GM21390 (cell line): ENCODE measurements around the gene GIMAP1.

Experiments
- ATAC-seq: cut with Tn5 transposase; IDR thresholded peaks from one replicate; pipeline ENCODE4 v1.9.1; 2021; ENCODE audit not compliant: unreplicated experiment

Gene GIMAP1

GRCh38 chr7:150745876-150746275, 29.5 kb downstream of the GIMAP1 start:
- ATAC-seq = no peak

GRCh38 chr7:150746921-150747320, 30.5 kb downstream of the GIMAP1 start:
- no peak for ATAC-seq

- ATAC-seq = no peak
These were observed 32.0 kb downstream of the GIMAP1 start for GRCh38 chr7:150748376-150748775.

GRCh38 chr7:150751702-150752101, 35.3 kb downstream of the GIMAP1 start:
- no peak for ATAC-seq

GRCh38 chr7:150753239-150753638, 36.8 kb downstream of the GIMAP1 start:
- no peak for ATAC-seq

- no peak for ATAC-seq
These were observed 37.6 kb downstream of the GIMAP1 start for GRCh38 chr7:150753826-150754603.

GRCh38 chr7:150754951-150755350, 38.5 kb downstream of the GIMAP1 start:
- no peak for ATAC-seq

- no peak for ATAC-seq
These were observed 39.2 kb downstream of the GIMAP1 start for GRCh38 chr7:150755473-150756099.

- ATAC-seq = no peak
These were observed 39.8 kb downstream of the GIMAP1 start for GRCh38 chr7:150756166-150756565.

- no peak for ATAC-seq
These were observed 40.4 kb downstream of the GIMAP1 start for GRCh38 chr7:150756858-150757257.

- no peak for ATAC-seq
These were observed 43.1 kb downstream of the GIMAP1 start for GRCh38 chr7:150759479-150759878.

- no peak for ATAC-seq
These were observed 49.9 kb downstream of the GIMAP1 start for GRCh38 chr7:150766334-150766709.

- ATAC-seq = no peak
These were observed 53.4 kb downstream of the GIMAP1 start for GRCh38 chr7:150769768-150770167.
